Mesendoderm (in vitro differentiated cells): ENCODE measurements around the gene RNF135.
"Not testable (repeated sequence)": the region's sequence is repeated elsewhere in the genome, so short reads cannot be mapped to it uniquely, and the experiment has no call there.

Source experiments
- DNase-seq: peaks from one replicate; pipeline ENCODE4 v3.0.0; 2013
- H2AK5ac ChIP-seq: 2 replicates; pipeline ENCODE4 v1.6.1; 2013; ENCODE audit warnings: low read length, inconsistent platforms
- H2BK120ac ChIP-seq: 2 replicates; pipeline ENCODE4 v1.6.1; 2013; ENCODE audit warnings: low read depth, mild to moderate bottlenecking, low read length, moderate library complexity, mixed read lengths
- H2BK15ac ChIP-seq: replicated peaks from 2 replicates; pipeline ENCODE4 v1.6.1; 2013; ENCODE audit warnings: low read depth, mild to moderate bottlenecking, moderate library complexity
- H2BK5ac ChIP-seq: 2 replicates; pipeline ENCODE4 v1.6.1; 2013; ENCODE audit warnings: low read length, inconsistent platforms
- H3K18ac ChIP-seq: 2 replicates; pipeline ENCODE4 v1.6.1; 2013; ENCODE audit warnings: mild to moderate bottlenecking, low read length, mixed read lengths
- H3K23ac ChIP-seq: one replicate; pipeline ENCODE4 v1.6.1; 2013; ENCODE audit warnings: low read length
- H3K27ac ChIP-seq: 2 replicates; pipeline ENCODE4 v1.5.1; 2013; ENCODE audit warnings: low read depth, mild to moderate bottlenecking, inconsistent platforms, low read length, moderate library complexity
- H3K27me3 ChIP-seq: 2 replicates; pipeline ENCODE4 v1.6.1; 2013; ENCODE audit warnings: low read length, control low read depth, mild to moderate bottlenecking, inconsistent platforms; ENCODE audit not compliant: insufficient read depth, poor library complexity
- H3K36me3 ChIP-seq: 2 replicates; pipeline ENCODE4 v1.6.1; 2013; ENCODE audit warnings: low read length, inconsistent platforms; ENCODE audit not compliant: control insufficient read depth, insufficient read depth
- H3K4ac ChIP-seq: one replicate; pipeline ENCODE4 v1.6.1; 2013; ENCODE audit warnings: low read depth, mild to moderate bottlenecking, low read length, moderate library complexity
- H3K4me1 ChIP-seq: 2 replicates; pipeline ENCODE4 v1.6.1; 2013; ENCODE audit warnings: low read depth, low read length, inconsistent platforms; ENCODE audit not compliant: control insufficient read depth
- H3K4me2 ChIP-seq: 2 replicates; pipeline ENCODE4 v1.6.1; 2013; ENCODE audit warnings: low read length
- H3K4me3 ChIP-seq: 2 replicates; pipeline ENCODE4 v1.5.1; 2013; ENCODE audit warnings: mild to moderate bottlenecking, low read length
- H3K56ac ChIP-seq: one replicate; pipeline ENCODE4 v1.6.1; 2013; ENCODE audit warnings: low read length
- H3K79me1 ChIP-seq: 2 replicates; pipeline ENCODE4 v1.6.1; 2013; ENCODE audit warnings: low read length, inconsistent platforms
- H3K79me2 ChIP-seq: 2 replicates; pipeline ENCODE4 v1.6.1; 2013; ENCODE audit warnings: mild to moderate bottlenecking, low read length; ENCODE audit not compliant: control insufficient read depth, insufficient read depth
- H3K9ac ChIP-seq: 2 replicates; pipeline ENCODE4 v1.6.1; 2013; ENCODE audit warnings: low read length, inconsistent platforms
- H4K5ac ChIP-seq: one replicate; pipeline ENCODE4 v1.6.1; 2013; ENCODE audit warnings: low read length
- H4K8ac ChIP-seq: one replicate; pipeline ENCODE4 v1.6.1; 2013; ENCODE audit warnings: low read depth, mild to moderate bottlenecking, control low read depth, low read length, moderate library complexity
- WGBS: extraction: QIAGEN DNeasy Blood & Tissue Kit; methylation state at CpG from one replicate; pipeline ENCODE4 v1.1.7; 2013; ENCODE audit warnings: low lambda C conversion rate, missing lambda C conversion rate; ENCODE audit not compliant: insufficient coverage; ENCODE audit errors: extremely low coverage; 5-methylcytosine and 5-hydroxymethylcytosine counted together

Gene RNF135

DNA sequence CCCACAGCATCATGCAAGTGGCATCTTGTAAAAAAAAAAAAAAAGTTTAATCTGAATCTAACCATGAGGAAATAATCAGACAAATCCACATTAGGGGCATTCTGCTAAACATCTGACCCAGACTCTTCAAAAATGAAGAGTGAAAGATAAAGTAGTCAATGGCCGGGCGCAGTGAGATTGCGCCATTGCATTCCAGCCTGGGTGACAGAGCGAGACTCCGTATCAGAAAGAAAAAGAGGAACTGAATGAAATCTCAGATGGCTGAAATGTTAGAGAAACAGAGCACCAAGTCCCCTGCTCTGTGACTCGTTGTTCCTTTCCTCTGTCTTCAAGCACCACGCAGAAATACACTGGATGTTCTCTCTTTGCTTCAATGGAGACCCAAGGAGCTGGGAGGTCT lies 12.7 kb upstream of the RNF135 start:
- no peak overlapping the region for H4K5ac ChIP-seq
- no peak overlapping the region for H3K4ac ChIP-seq
- H3K23ac ChIP-seq: no peak overlapping the region
- no peak overlapping the region for H3K18ac ChIP-seq
- no peak overlapping the region for H3K4me2 ChIP-seq
- no peaks in the 10 kb centered on the region for H3K27me3 ChIP-seq
- no peaks in the 10 kb centered on the region for H3K79me2 ChIP-seq
- H3K36me3 ChIP-seq: no peaks in the 10 kb centered on the region
- H4K8ac ChIP-seq: no peak overlapping the region
- no peaks in the 10 kb centered on the region for H3K4me1 ChIP-seq
- H3K56ac ChIP-seq: no peak overlapping the region
- H3K79me1 ChIP-seq: no peaks in the 10 kb centered on the region
- H2BK15ac ChIP-seq: no peak overlapping the region
- H2AK5ac ChIP-seq: no peak overlapping the region
- no peak overlapping the region for H3K27ac ChIP-seq
- no peak overlapping the region for H2BK5ac ChIP-seq
- no CpG with 5 or more reads among the region's 7 CpGs for WGBS
- no peak for DNase-seq
- H2BK120ac ChIP-seq: no peak overlapping the region
- H3K4me3 ChIP-seq: no peak overlapping the region
- H3K9ac ChIP-seq: no peak overlapping the region

GRCh38 chr17:30961209-30962188 lies 9.3 kb upstream of the RNF135 start:
- Histone ChIP-seq H3K18ac (no peak overlapping the region), H4K5ac (no peak overlapping the region), H2BK15ac (no peak overlapping the region), H3K27me3 (no peaks in the 10 kb centered on the region), H4K8ac (no peak overlapping the region), H3K4me1 (no peaks in the 10 kb centered on the region), H3K4me2 (no peak overlapping the region), H3K23ac (no peak overlapping the region), H3K27ac (no peak overlapping the region), H3K4ac (no peak overlapping the region), H2BK5ac (no peak overlapping the region), H3K79me2 (no peaks in the 10 kb centered on the region), H3K36me3 (no peaks in the 10 kb centered on the region), H3K56ac (no peak overlapping the region), H2BK120ac (no peak overlapping the region), H3K4me3 (no peak overlapping the region), H2AK5ac (no peak overlapping the region), H3K9ac (no peak overlapping the region), H3K79me1 (no peaks in the 10 kb centered on the region)
- no peak for DNase-seq
- WGBS: no CpG with 5 or more reads among the region's 9 CpGs

DNA sequence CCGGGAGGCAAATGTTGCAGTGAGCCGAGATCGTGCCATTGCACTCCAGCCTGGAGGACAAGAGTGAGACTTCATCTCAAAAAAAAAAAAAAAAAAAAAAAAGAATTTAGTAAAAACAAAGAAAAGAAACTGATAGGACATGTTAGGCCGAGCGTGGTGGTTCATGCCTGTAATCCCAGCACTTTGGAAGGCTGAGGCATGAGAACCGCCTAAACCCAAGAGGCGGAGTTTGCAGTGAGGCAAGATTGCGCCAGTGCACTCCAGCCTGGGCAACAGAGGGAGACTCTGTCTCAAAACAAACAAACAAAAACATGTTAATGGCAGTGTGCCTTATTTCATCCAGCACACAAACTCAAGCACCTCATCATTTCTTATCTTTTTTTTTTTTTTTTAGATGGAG lies 6.5 kb upstream of the RNF135 start:
- H3K27ac ChIP-seq, H3K4me1 ChIP-seq, H4K8ac ChIP-seq, H2BK5ac ChIP-seq, H3K79me2 ChIP-seq, H2BK120ac ChIP-seq, H3K4ac ChIP-seq, H3K9ac ChIP-seq, H3K79me1 ChIP-seq, H3K27me3 ChIP-seq, H2BK15ac ChIP-seq, H3K36me3 ChIP-seq, H3K23ac ChIP-seq, H3K4me2 ChIP-seq, H4K5ac ChIP-seq, H3K56ac ChIP-seq, H2AK5ac ChIP-seq, H3K4me3 ChIP-seq, DNase-seq, H3K18ac ChIP-seq: not testable (repeated sequence)
- no CpG with 5 or more reads among the region's 8 CpGs for WGBS

GRCh38 chr17:30964876-30965275 lies 6.0 kb upstream of the RNF135 start:
- Histone ChIP-seq H3K23ac (no peak overlapping the region), H3K79me2 (no peaks in the 10 kb centered on the region), H2BK15ac (no peak overlapping the region), H2AK5ac (no peak overlapping the region), H3K4me2 (no peak overlapping the region), H3K36me3 (no peaks in the 10 kb centered on the region), H4K5ac (no peak overlapping the region), H3K9ac (no peak overlapping the region), H3K79me1 (no peaks in the 10 kb centered on the region), H3K4ac (no peak overlapping the region), H2BK5ac (no peak overlapping the region), H4K8ac (no peak overlapping the region), H3K4me3 (no peak overlapping the region), H3K56ac (no peak overlapping the region), H2BK120ac (no peak overlapping the region), H3K18ac (no peak overlapping the region), H3K27ac (no peak overlapping the region), H3K27me3 (no peaks in the 10 kb centered on the region), H3K4me1 (no peaks in the 10 kb centered on the region)
- WGBS: no CpG with 5 or more reads among the region's 5 CpGs
- no peak for DNase-seq

- Histone ChIP-seq H2BK5ac (no peak overlapping the region), H3K56ac (no peak overlapping the region)
Observed at GRCh38 chr17:30965686-30966085, 5.2 kb upstream of the RNF135 start.

More at GRCh38 chr17:30965686-30966085, 5.2 kb upstream of the RNF135 start:
- H3K23ac ChIP-seq: no peak overlapping the region
- no peak overlapping the region for H3K9ac ChIP-seq
- no peak overlapping the region for H2BK15ac ChIP-seq
- H3K18ac ChIP-seq: no peak overlapping the region
- H3K27me3 ChIP-seq: no peaks in the 10 kb centered on the region
- H2BK120ac ChIP-seq: no peak overlapping the region
- no peak overlapping the region for H3K27ac ChIP-seq
- no peaks in the 10 kb centered on the region for H3K4me1 ChIP-seq
- no peaks in the 10 kb centered on the region for H3K36me3 ChIP-seq
- no peak overlapping the region for H4K5ac ChIP-seq
- H3K79me1 ChIP-seq: no peaks in the 10 kb centered on the region
- H2AK5ac ChIP-seq: no peak overlapping the region
- no peak overlapping the region for H3K4me2 ChIP-seq
- no CpG with 5 or more reads among the region's 3 CpGs for WGBS
- DNase-seq: no peak
- no peak overlapping the region for H3K4me3 ChIP-seq
- no peak overlapping the region for H3K4ac ChIP-seq
- H4K8ac ChIP-seq: no peak overlapping the region
- no peaks in the 10 kb centered on the region for H3K79me2 ChIP-seq
